HepG2 (cell line): Measurements from ENCODE around the gene PLEKHA3. TPM values are rescaled to one million over a fixed set of nuclear protein-coding genes. Genes with fewer than 3 reads are reported as not detected.

ENCODE experiments used
- ATAC-seq: fragments of 200-7000 bp; cut with Tn5 transposase; 3 replicates; pipeline ENCODE4 v1.9.1; 2020; ENCODE audit warnings: mild to moderate bottlenecking, moderate library complexity
- BruUV-seq: library from RNA; stranded (reverse); fragments of 400-500 nt; replicated peaks from 2 replicates; lab custom pipeline; 2021; lab: Mats Ljungman, UMichigan
- CTCF ChIA-PET: fragments of 300-600 bp; formaldehyde crosslinking; extraction: SDS; loops from one replicate; lab custom pipeline; 2021; ENCODE audit warnings: low total read pairs, inconsistent platforms, low intra/inter-chr PET ratio; lab: Yijun Ruan, JAX
- POLR2A ChIA-PET: fragments of 350-600 bp; sonication (Branson Sonifier 250); formaldehyde crosslinking; loops from one replicate; lab custom pipeline; 2020; ENCODE audit warnings: antibody characterized with exemption, inconsistent platforms; lab: Yijun Ruan, JAX
- DNase-seq: peaks from one replicate; pipeline ENCODE4 v3.0.0-alpha.2; 2015; ENCODE audit warnings: low spot score
- FAIRE-seq: peaks from 3 replicates; lab custom pipeline; 2011; peaks lifted over from hg19 to GRCh38; lab: Jason Lieb, UNC
- H2AFZ ChIP-seq: one replicate; pipeline ENCODE4 v1.6.1; 2011; ENCODE audit warnings: low read length, inconsistent platforms
- H3K27ac ChIP-seq: fragments of 300-600 bp; 3 replicates; pipeline ENCODE4 v1.8.0; 2011; ENCODE audit warnings: mixed run types, mild to moderate bottlenecking, mixed read lengths, low read length, inconsistent platforms; ENCODE audit not compliant: insufficient read depth; ENCODE audit errors: extremely low read length
- H3K27me3 ChIP-seq, 2 experiments: fragments of 200-600 bp in 1 of 2; 2 replicates in 1 of 2; 3 replicates in 1 of 2; pipeline versions ENCODE4 v1.6.0 to v1.8.0; 2011; ENCODE audit warnings: low read length in 2 of 2, mild to moderate bottlenecking in 2 of 2, moderate library complexity in 2 of 2, inconsistent platforms in 1 of 2; ENCODE audit not compliant: insufficient read depth in 2 of 2, control insufficient read depth in 1 of 2
- H3K36me3 ChIP-seq, 2 experiments: fragments of 200-600 bp in 1 of 2; replicated peaks in 1 of 2; 2 replicates in 1 of 2; 3 replicates in 1 of 2; pipeline versions ENCODE4 v1.5.1 to v1.8.0; 2011; ENCODE audit warnings: low read length in 2 of 2, inconsistent platforms in 1 of 2; ENCODE audit not compliant: insufficient read depth in 2 of 2, control insufficient read depth in 1 of 2
- H3K4me1 ChIP-seq: 2 replicates; pipeline ENCODE4 v1.5.1; 2012; ENCODE audit warnings: low read length, inconsistent platforms; ENCODE audit not compliant: insufficient read depth
- H3K4me2 ChIP-seq: 2 replicates; pipeline ENCODE4 v1.6.0; 2011; ENCODE audit warnings: low read depth, low read length, inconsistent platforms
- H3K4me3 ChIP-seq, 3 experiments: fragments of 200-600 bp in 1 of 3; sonication (generic), shearing (Covaris generic) in 1 of 3; replicated peaks in 1 of 3; 2 replicates each; pipeline ENCODE4 v1.5.1; 2011 to 2016; ENCODE audit warnings: low read length in 3 of 3, inconsistent platforms in 2 of 3, low read depth in 2 of 3, mild to moderate bottlenecking in 2 of 3, control low read depth in 1 of 3, mixed read lengths in 1 of 3; ENCODE audit not compliant: insufficient read depth in 1 of 3
- H3K79me2 ChIP-seq: one replicate; pipeline ENCODE4 v1.6.1; 2011; ENCODE audit warnings: low read length, inconsistent platforms; ENCODE audit not compliant: insufficient read depth
- H3K9ac ChIP-seq: 2 replicates; pipeline ENCODE4 v1.6.0; 2011; ENCODE audit warnings: mild to moderate bottlenecking, low read depth, low read length, inconsistent platforms; ENCODE audit not compliant: insufficient read depth
- H3K9me3 ChIP-seq: 2 replicates; pipeline ENCODE4 v1.5.1; 2012; ENCODE audit warnings: mild to moderate bottlenecking, low read length
- H4K20me1 ChIP-seq: 2 replicates; pipeline ENCODE4 v1.6.0; 2011; ENCODE audit warnings: inconsistent platforms, mild to moderate bottlenecking, low read length, moderate library complexity; ENCODE audit not compliant: insufficient read depth
- ISL2 ChIP-seq: sonication (generic); formaldehyde crosslinking; IDR thresholded peaks from 2 replicates; pipeline ENCODE4 v1.5.0; 2020; ENCODE audit warnings: missing genetic modification reagents
- MTF1 ChIP-seq: sonication (generic); formaldehyde crosslinking; IDR thresholded peaks from 2 replicates; pipeline ENCODE4 v1.5.0; 2020; ENCODE audit warnings: missing genetic modification reagents
- PCBP1 ChIP-seq: fragments of 200-400 bp; formaldehyde crosslinking; IDR thresholded peaks from 2 replicates; pipeline ENCODE4 v1.6.1; 2017; ENCODE audit warnings: mild to moderate bottlenecking, low read depth, low read length, borderline replicate concordance
- SNAPC4 ChIP-seq: sonication (generic); formaldehyde crosslinking; IDR thresholded peaks from 2 replicates; pipeline ENCODE4 v1.4.0; 2020; ENCODE audit warnings: mild to moderate bottlenecking, missing genetic modification reagents
- TBP ChIP-seq: sonication (generic); formaldehyde crosslinking; IDR thresholded peaks from 2 replicates; pipeline ENCODE4 v1.5.0; 2020; ENCODE audit warnings: missing genetic modification reagents
- ZNF124 ChIP-seq: sonication (generic); formaldehyde crosslinking; IDR thresholded peaks from 2 replicates; pipeline ENCODE4 v1.4.0; 2020; ENCODE audit warnings: missing genetic modification reagents
- ZNF207 ChIP-seq: fragments of 450-650 bp; IDR thresholded peaks from 2 replicates; pipeline ENCODE4 v1.6.1; 2016; ENCODE audit warnings: antibody characterized with exemption, borderline replicate concordance
- ZNF616 ChIP-seq: sonication (generic); formaldehyde crosslinking; IDR thresholded peaks from 2 replicates; pipeline ENCODE4 v1.5.0; 2020; ENCODE audit warnings: low read depth, mild to moderate bottlenecking, missing genetic modification reagents
- WGBS: methylation state at CpG from one replicate; pipeline ENCODE4 v1.1.6; 2017; ENCODE audit warnings: low lambda C conversion rate; 5-methylcytosine and 5-hydroxymethylcytosine counted together
- in situ Hi-C: cut with HindIII; loops from 2 replicates; pipeline ENCODE4 v1.10.0; 2017; ENCODE audit warnings: low pct_unique_long_range_greater_than_20kb; ENCODE audit not compliant: extremely low pct_ligation_motif_present
- intact Hi-C: fragments of 100-400 bp; cut with micrococcal nuclease; formaldehyde crosslinking; loops from one replicate; pipeline ENCODE4 v1.10.0; 2022; ENCODE audit not compliant: unreplicated experiment
- polyA plus RNA-seq, 8 experiments: library from polyadenylated mRNA; depleted of rRNA in 3 of 8; stranded (reverse) in 7 of 8; unstranded in 1 of 8; fragments of >200 nt; fragmentation: Illumina TruSeq in 4 of 8; extraction: Trizol in 4 of 8; gene quantifications; 2 replicates each; pipeline versions ENCODE4 v1.2.1 to v1.2.3, GENCODE V29; 2011 to 2016; ENCODE audit warnings: low read depth in 4 of 8, missing spikeins in 1 of 8, mixed read lengths in 1 of 8; ENCODE audit not compliant: insufficient read depth in 1 of 8
- total RNA-seq, 5 experiments: library from RNA; depleted of rRNA; stranded (reverse); fragments of >200 nt; fragmentation: Illumina TruSeq; extraction: Trizol; gene quantifications; 2 replicates each; pipeline ENCODE4 v1.2.3, GENCODE V29; 2016; ENCODE audit warnings: low read depth in 1 of 5
- TF ChIP-seq, protein P1 (sequence below): sonication (generic); formaldehyde crosslinking; IDR thresholded peaks from 2 replicates; pipeline ENCODE4 v1.8.0; 2022; ENCODE audit warnings: low read depth, missing genetic modification reagents
- TF ChIP-seq, protein P2 (sequence below): sonication (generic); formaldehyde crosslinking; IDR thresholded peaks from 2 replicates; pipeline ENCODE4 v1.4.0; 2020; ENCODE audit warnings: missing genetic modification reagents, mild to moderate bottlenecking, borderline replicate concordance

The PLEKHA3 gene
- total and polyA plus RNA-seq, 2 of the 13 experiments (the other 11 are each of a cell fraction or from before 2014, with no cell fraction given): 11.7 to 23.1 TPM

DNA sequence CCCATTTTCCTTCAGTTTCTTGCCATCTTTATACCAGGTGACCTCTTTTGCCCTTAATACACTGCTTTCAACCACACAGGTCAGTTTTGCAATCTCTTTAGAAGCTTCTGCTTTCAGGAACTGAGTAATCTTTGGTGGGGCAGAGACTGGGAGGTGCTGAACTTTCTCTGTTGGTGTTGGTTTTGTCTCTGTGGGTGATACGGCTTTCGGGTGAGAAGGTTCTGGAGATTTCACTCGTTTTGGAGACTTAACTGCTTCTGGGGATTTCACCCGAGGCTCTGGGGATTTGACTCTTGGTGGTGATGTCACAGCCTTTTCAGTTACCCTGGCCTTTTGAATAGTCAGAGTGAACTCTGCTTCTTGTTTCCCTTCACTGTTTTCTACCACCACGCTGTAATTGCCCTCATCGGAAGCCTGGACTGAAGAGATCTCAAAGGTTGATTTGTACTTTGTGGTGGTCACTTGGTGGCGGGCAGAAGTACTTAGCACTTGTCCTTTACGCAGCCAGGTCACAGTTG lies 50.4 kb downstream of the PLEKHA3 start:
- DNase-seq: no peak
- WGBS: 46% methylated on average over 8 of the region's 8 CpGs
- no peak for FAIRE-seq
- no peak overlapping the region for H3K4me2 ChIP-seq
- peaks cover 6% of the 10 kb centered on the region for H3K79me2 ChIP-seq
- POLR2A ChIA-PET: no interaction called here
- no peak overlapping the region for H2AFZ ChIP-seq
- BruUV-seq: no TSS peak
- intact Hi-C loops: no loop called here
- no peaks in the 10 kb centered on the region for H3K4me1 ChIP-seq
- H3K9me3 ChIP-seq: no peaks in the 10 kb centered on the region
- H3K27me3 ChIP-seq: no peaks in the 10 kb centered on the region
- no peak overlapping the region for H3K9ac ChIP-seq
- no peak for ATAC-seq
- no peak for TF ChIP-seq ZNF207
- TF ChIP-seq MTF1 (CRISPR knock-in tag): no peak
- no peak for TF ChIP-seq ISL2 (CRISPR knock-in tag)
- TF ChIP-seq, protein P1, sequence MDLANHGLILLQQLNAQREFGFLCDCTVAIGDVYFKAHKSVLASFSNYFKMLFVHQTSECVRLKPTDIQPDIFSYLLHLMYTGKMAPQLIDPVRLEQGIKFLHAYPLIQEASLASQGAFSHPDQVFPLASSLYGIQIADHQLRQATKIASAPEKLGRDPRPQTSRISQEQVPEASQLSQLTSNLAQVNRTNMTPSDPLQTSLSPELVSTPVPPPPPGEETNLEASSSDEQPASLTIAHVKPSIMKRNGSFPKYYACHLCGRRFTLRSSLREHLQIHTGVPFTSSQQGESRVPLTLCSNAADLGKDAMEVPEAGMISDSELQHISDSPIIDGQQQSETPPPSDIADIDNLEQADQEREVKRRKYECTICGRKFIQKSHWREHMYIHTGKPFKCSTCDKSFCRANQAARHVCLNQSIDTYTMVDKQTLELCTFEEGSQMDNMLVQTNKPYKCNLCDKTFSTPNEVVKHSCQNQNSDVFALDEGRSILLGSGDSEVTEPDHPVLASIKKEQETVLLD (CRISPR knock-in tag): no peak
- TF ChIP-seq ZNF124: no peak
- no peak for TF ChIP-seq ZNF616 (CRISPR knock-in tag)
- no peak for TF ChIP-seq SNAPC4 (CRISPR knock-in tag)
- no peak for TF ChIP-seq PCBP1
- no peak for TF ChIP-seq TBP (CRISPR knock-in tag)
- TF ChIP-seq, protein P2, sequence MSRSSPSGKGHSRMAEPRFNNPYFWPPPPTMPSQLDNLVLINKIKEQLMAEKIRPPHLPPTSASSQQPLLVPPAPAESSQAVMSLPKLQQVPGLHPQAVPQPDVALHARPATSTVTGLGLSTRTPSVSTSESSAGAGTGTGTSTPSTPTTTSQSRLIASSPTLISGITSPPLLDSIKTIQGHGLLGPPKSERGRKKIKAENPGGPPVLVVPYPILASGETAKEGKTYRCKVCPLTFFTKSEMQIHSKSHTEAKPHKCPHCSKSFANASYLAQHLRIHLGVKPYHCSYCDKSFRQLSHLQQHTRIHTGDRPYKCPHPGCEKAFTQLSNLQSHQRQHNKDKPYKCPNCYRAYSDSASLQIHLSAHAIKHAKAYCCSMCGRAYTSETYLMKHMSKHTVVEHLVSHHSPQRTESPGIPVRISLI (CRISPR knock-in tag): no peak
- TF ChIP-seq, all 625 proteins: peak for 0
- no peaks in the 10 kb centered on the region; a peak in 1 of 5 replicates for H3K36me3 ChIP-seq
- H3K4me3 ChIP-seq: no peak overlapping the region
- H3K27ac ChIP-seq: no peak overlapping the region
- CTCF ChIA-PET: no interaction called here
- no peaks in the 10 kb centered on the region for H4K20me1 ChIP-seq
- in situ Hi-C loops: no loop called here
